Measurements from ENCODE around the gene TIMM22.

The TIMM22 gene

GRCh38 chr17:965311-965989 lies 31.5 kb upstream of the TIMM22 start:
- no peak overlapping the region for H2AFZ ChIP-seq (ENCODE audit: low read length)
- H3K9me2 ChIP-seq (replicated peaks; ENCODE audit: insufficient read depth, low read length), result no peaks in the 10 kb centered on the region
- H3K27ac ChIP-seq (ENCODE audit: low read length), result no peak overlapping the region
- H3K79me2 ChIP-seq (ENCODE audit: low read length), result no peaks in the 10 kb centered on the region
- no peak overlapping the region for H3K4me2 ChIP-seq (ENCODE audit: low read depth, low read length)
- no peaks in the 10 kb centered on the region for H3K4me1 ChIP-seq (ENCODE audit: low read length)
- no peak for DNase-seq
- no peak overlapping the region for H3K4me3 ChIP-seq (ENCODE audit: low read length)
- no peaks in the 10 kb centered on the region for H3F3A ChIP-seq (ENCODE audit: insufficient read depth, low read length)
- TF ChIP-seq EZH2 (optimal IDR thresholded peaks at IDR 0.05; ENCODE audit: low read depth, low read length) (no peak), EZH2phosphoT487 (IDR thresholded peaks at IDR 0.05; ENCODE audit: low read length) (no peak), CTCF (IDR thresholded peaks at IDR 0.05; ENCODE audit: low read length) (no peak)
- H3K36me3 ChIP-seq (replicated peaks; ENCODE audit: insufficient read depth, low read length), result no peaks in the 10 kb centered on the region
- H3K9ac ChIP-seq (ENCODE audit: low read length), result no peak overlapping the region
- H4K20me1 ChIP-seq (ENCODE audit: insufficient read depth, low read length), result no peaks in the 10 kb centered on the region
- no peaks in the 10 kb centered on the region for H3K9me3 ChIP-seq (replicated peaks; ENCODE audit: insufficient read depth, low read length)
- peaks cover 95% of the 10 kb centered on the region for H3K27me3 ChIP-seq (replicated peaks; ENCODE audit: insufficient read depth, low read length)

GRCh38 chr17:967122-967521 lies 29.8 kb upstream of the TIMM22 start:
- H3K27me3 ChIP-seq (replicated peaks; ENCODE audit: insufficient read depth, low read length), result peaks cover 98% of the 10 kb centered on the region
- H3K4me2 ChIP-seq (ENCODE audit: low read depth, low read length), result no peak overlapping the region
- H3K79me2 ChIP-seq (ENCODE audit: low read length), result no peaks in the 10 kb centered on the region
- TF ChIP-seq EZH2phosphoT487 (IDR thresholded peaks at IDR 0.05; ENCODE audit: low read length) (no peak), CTCF (IDR thresholded peaks at IDR 0.05; ENCODE audit: low read length) (no peak)
- H3F3A ChIP-seq (ENCODE audit: insufficient read depth, low read length), result no peaks in the 10 kb centered on the region
- H4K20me1 ChIP-seq (ENCODE audit: insufficient read depth, low read length), result no peaks in the 10 kb centered on the region
- H3K4me1 ChIP-seq (ENCODE audit: low read length), result no peaks in the 10 kb centered on the region
- no peak overlapping the region for H3K9ac ChIP-seq (ENCODE audit: low read length)
- no peak overlapping the region for H3K4me3 ChIP-seq (ENCODE audit: low read length)
- H2AFZ ChIP-seq (ENCODE audit: low read length), result no peak overlapping the region
- H3K27ac ChIP-seq (ENCODE audit: low read length), result no peak overlapping the region
- no peak for DNase-seq
- no peaks in the 10 kb centered on the region for H3K9me2 ChIP-seq (replicated peaks; ENCODE audit: insufficient read depth, low read length)
- no peaks in the 10 kb centered on the region for H3K9me3 ChIP-seq (replicated peaks; ENCODE audit: insufficient read depth, low read length)
- no peaks in the 10 kb centered on the region for H3K36me3 ChIP-seq (replicated peaks; ENCODE audit: insufficient read depth, low read length)

GRCh38 chr17:968812-969730 lies 27.9 kb upstream of the TIMM22 start:
- Histone ChIP-seq H3K36me3 (replicated peaks; ENCODE audit: insufficient read depth, low read length) (no peaks in the 10 kb centered on the region), H3K27me3 (replicated peaks; ENCODE audit: insufficient read depth, low read length) (peaks cover 97% of the 10 kb centered on the region), H3K9me2 (replicated peaks; ENCODE audit: insufficient read depth, low read length) (no peaks in the 10 kb centered on the region), H3K4me2 (ENCODE audit: low read depth, low read length) (no peak overlapping the region), H3K79me2 (ENCODE audit: low read length) (no peaks in the 10 kb centered on the region), H3K9ac (ENCODE audit: low read length) (no peak overlapping the region), H2AFZ (ENCODE audit: low read length) (no peak overlapping the region), H3K4me1 (ENCODE audit: low read length) (no peaks in the 10 kb centered on the region), H3K9me3 (replicated peaks; ENCODE audit: insufficient read depth, low read length) (no peaks in the 10 kb centered on the region), H3K27ac (ENCODE audit: low read length) (no peak overlapping the region), H3K4me3 (ENCODE audit: low read length) (no peak overlapping the region), H4K20me1 (ENCODE audit: insufficient read depth, low read length) (no peaks in the 10 kb centered on the region), H3F3A (ENCODE audit: insufficient read depth, low read length) (no peaks in the 10 kb centered on the region)
- no peak for DNase-seq
- TF ChIP-seq EZH2phosphoT487 (IDR thresholded peaks at IDR 0.05; ENCODE audit: low read length) (no peak), CTCF (IDR thresholded peaks at IDR 0.05; ENCODE audit: low read length) (no peak), EZH2 (optimal IDR thresholded peaks at IDR 0.05; ENCODE audit: low read depth, low read length) (no peak)

Data from MM.1S (cell line).